PC-3 (cell line): ENCODE data around the gene OPRD1. TPM values are rescaled to one million over a fixed set of nuclear protein-coding genes. Genes with fewer than 3 reads are reported as not detected.

Source experiments
- ATAC-seq: fragments of 200-7000 bp; cut with Tn5 transposase; 2 replicates; pipeline ENCODE4 v1.9.1; 2020; ENCODE audit warnings: mild to moderate bottlenecking, moderate library complexity
- BruUV-seq: library from RNA; stranded (reverse); fragments of 400-500 nt; replicated peaks from 2 replicates; lab custom pipeline; 2021; lab: Mats Ljungman, UMichigan
- CTCF ChIA-PET: fragments of 300-600 bp; sonication (Branson Sonifier 250); formaldehyde crosslinking; loops from one replicate; lab custom pipeline; 2022; ENCODE audit warnings: antibody characterized with exemption; lab: Charles Lee
- POLR2A ChIA-PET: fragments of 300-600 bp; sonication (Branson Sonifier 250); formaldehyde crosslinking; loops from one replicate; lab custom pipeline; 2022; ENCODE audit warnings: antibody characterized with exemption; ENCODE audit not compliant: unreplicated experiment; lab: Charles Lee
- DNase-seq: peaks from one replicate; pipeline ENCODE4 v3.0.0-alpha.2; 2015
- H2AFZ ChIP-seq: fragments of 300-600 bp; sonication (generic); 2 replicates; pipeline ENCODE4 v1.6.0; 2016; ENCODE audit warnings: antibody characterized with exemption, low read length
- H3F3A ChIP-seq: fragments of 300-600 bp; sonication (generic); one replicate; pipeline ENCODE4 v1.6.0; 2017; ENCODE audit warnings: antibody characterized with exemption, low read length, control low read depth, mild to moderate bottlenecking; ENCODE audit not compliant: unreplicated experiment
- H3K27ac ChIP-seq: fragments of 300-600 bp; sonication (generic); 2 replicates; pipeline ENCODE4 v1.5.1; 2016; ENCODE audit warnings: mild to moderate bottlenecking, low read length
- H3K27me3 ChIP-seq: fragments of 300-600 bp; sonication (generic); 2 replicates; pipeline ENCODE4 v1.6.1; 2016; ENCODE audit warnings: low read length, mixed read lengths
- H3K36me3 ChIP-seq: fragments of 300-600 bp; sonication (generic); 2 replicates; pipeline ENCODE4 v1.6.1; 2016; ENCODE audit warnings: low read depth, mixed run types, low read length, mixed read lengths
- H3K4me1 ChIP-seq: fragments of 300-600 bp; sonication (generic); 2 replicates; pipeline ENCODE4 v1.5.1; 2016; ENCODE audit warnings: low read length; ENCODE audit not compliant: insufficient read depth
- H3K4me2 ChIP-seq: fragments of 300-600 bp; sonication (generic); 2 replicates; pipeline ENCODE4 v1.6.0; 2016; ENCODE audit warnings: low read length
- H3K4me3 ChIP-seq: fragments of 300-600 bp; sonication (generic); 2 replicates; pipeline ENCODE4 v1.5.1; 2016; ENCODE audit warnings: mild to moderate bottlenecking, low read length, mixed read lengths
- H3K79me2 ChIP-seq: fragments of 300-600 bp; sonication (generic); 2 replicates; pipeline ENCODE4 v1.6.1; 2017; ENCODE audit warnings: low read length, mixed read lengths
- H3K9ac ChIP-seq: fragments of 300-600 bp; sonication (generic); 2 replicates; pipeline ENCODE4 v1.6.0; 2016; ENCODE audit warnings: mild to moderate bottlenecking, low read length
- H3K9me2 ChIP-seq: fragments of 300-600 bp; sonication (generic); replicated peaks from 2 replicates; pipeline ENCODE4 v1.6.1; 2016; ENCODE audit warnings: mixed run types, low read length, mixed read lengths
- H3K9me3 ChIP-seq: fragments of 300-600 bp; sonication (generic); 2 replicates; pipeline ENCODE4 v1.6.1; 2016; ENCODE audit warnings: low read length, mixed read lengths
- H4K20me1 ChIP-seq: fragments of 300-600 bp; sonication (generic); 2 replicates; pipeline ENCODE4 v1.6.1; 2016; ENCODE audit warnings: low read length, mixed read lengths
- CTCF ChIP-seq: fragments of 300-600 bp; sonication (generic); conservative IDR thresholded peaks from 2 replicates; pipeline ENCODE4 v1.5.1; 2017; ENCODE audit warnings: antibody characterized with exemption, low read depth, mild to moderate bottlenecking, low read length
- EZH2 ChIP-seq: fragments of 300-600 bp; sonication (generic); IDR thresholded peaks from one replicate; pipeline ENCODE4 v1.6.1; 2017; ENCODE audit warnings: antibody characterized with exemption, mild to moderate bottlenecking, low read length; ENCODE audit not compliant: unreplicated experiment
- EZH2phosphoT487 ChIP-seq: fragments of 300-600 bp; sonication (generic); IDR thresholded peaks from 2 replicates; pipeline ENCODE4 v1.6.1; 2018; ENCODE audit warnings: mild to moderate bottlenecking, antibody characterized with exemption, low read length, borderline replicate concordance
- intact Hi-C: fragments of 100-400 bp; cut with micrococcal nuclease; formaldehyde crosslinking; loops from 2 replicates; pipeline ENCODE4 v1.9.0; 2023
- total RNA-seq: library from RNA; depleted of rRNA; stranded (reverse); fragments of >200 nt; gene quantifications from 2 replicates; pipeline ENCODE4 v1.2.3, GENCODE V29; 2014

OPRD1 gene
- total RNA-seq, 1 experiment from 2014 or later = not detected

GRCh38 chr1:28836421-28836956 is 24.5 kb downstream of the OPRD1 start:
- ATAC-seq = no peak
- POLR2A ChIA-PET = no interaction called here
- intact Hi-C loops = no loop called here

DNA sequence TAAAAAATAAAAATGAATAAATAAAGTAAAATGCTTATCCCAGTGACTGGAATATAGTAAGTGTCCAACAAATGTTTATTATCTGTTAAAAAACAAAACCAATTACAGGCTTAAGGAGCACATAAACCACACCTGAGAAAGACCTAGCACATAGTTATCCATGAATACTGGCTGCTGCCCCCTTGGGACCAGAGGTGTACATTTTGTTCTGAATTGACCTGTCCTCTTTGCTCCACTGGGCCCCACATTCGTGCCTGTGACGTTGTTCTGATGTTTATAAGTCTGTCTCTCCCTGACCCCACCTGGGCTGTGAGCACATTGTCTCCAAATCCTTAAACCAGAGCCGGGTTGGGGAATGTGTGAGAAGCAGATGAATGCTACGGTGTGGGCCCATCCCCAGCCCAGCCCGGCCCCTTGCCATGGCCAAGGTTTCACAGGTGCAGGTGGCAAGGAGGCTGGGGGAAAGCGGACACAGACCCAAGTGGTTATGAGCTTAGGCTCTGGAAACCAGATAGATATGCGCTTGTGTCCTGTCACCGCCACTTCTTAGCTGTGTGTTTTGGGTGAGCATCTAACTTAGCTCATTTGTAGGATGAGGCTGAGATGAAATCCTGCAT is 29.1 kb downstream of the OPRD1 start:
- H3K4me1 ChIP-seq = peaks cover 3% of the 10 kb centered on the region; the same call in 1 of the 2 replicates
- no peaks in the 10 kb centered on the region for H3K27me3 ChIP-seq
- H3K79me2 ChIP-seq = no peaks in the 10 kb centered on the region
- H3K9ac ChIP-seq = no peak overlapping the region
- H3K36me3 ChIP-seq = no peaks in the 10 kb centered on the region
- ChIA-PET POLR2A (no interaction called here), CTCF (interaction anchor here (0.6 kb wide), 1 partner anchor 8 kb away, joined by 3 read pairs; no protein-coding TSS in a partner anchor)
- H3F3A ChIP-seq = no peaks in the 10 kb centered on the region
- no peak overlapping the region for H3K27ac ChIP-seq
- H3K9me3 ChIP-seq = no peaks in the 10 kb centered on the region
- H4K20me1 ChIP-seq = no peaks in the 10 kb centered on the region
- intact Hi-C loops = no loop called here
- BruUV-seq = no TSS peak
- H3K4me2 ChIP-seq = no peak overlapping the region
- ATAC-seq (no peak), DNase-seq (no peak)
- H2AFZ ChIP-seq = no peak overlapping the region
- no peak for TF ChIP-seq EZH2phosphoT487
- TF ChIP-seq CTCF = no peak
- TF ChIP-seq EZH2 = no peak
- H3K9me2 ChIP-seq = no peaks in the 10 kb centered on the region
- no peak overlapping the region for H3K4me3 ChIP-seq

More at GRCh38 chr1:28836421-28836956, 24.5 kb downstream of the OPRD1 start:
- no peak overlapping the region for H3K4me3 ChIP-seq
- H3K9ac ChIP-seq = no peak overlapping the region
- H3K4me1 ChIP-seq = no peaks in the 10 kb centered on the region
- CTCF ChIA-PET = no interaction called here
- H3K27ac ChIP-seq = no peak overlapping the region
- H3F3A ChIP-seq = no peaks in the 10 kb centered on the region
- no TSS peak for BruUV-seq
- no peaks in the 10 kb centered on the region for H3K9me3 ChIP-seq
- no peaks in the 10 kb centered on the region for H3K27me3 ChIP-seq
- no peaks in the 10 kb centered on the region for H3K9me2 ChIP-seq
- H3K79me2 ChIP-seq = no peaks in the 10 kb centered on the region
- no peak overlapping the region for H2AFZ ChIP-seq
- TF ChIP-seq CTCF = no peak
- TF ChIP-seq EZH2 = no peak
- TF ChIP-seq EZH2phosphoT487 = no peak
- H3K4me2 ChIP-seq = no peak overlapping the region
- no peak for DNase-seq
- H3K36me3 ChIP-seq = no peaks in the 10 kb centered on the region
- H4K20me1 ChIP-seq = no peaks in the 10 kb centered on the region
